ENCODE data around the gene DLX6. TPM values are rescaled to one million over a fixed set of nuclear protein-coding genes. Genes with fewer than 3 reads are reported as not detected.

DLX6 gene
- total RNA-seq, 1 experiment from 2014 or later, result not detected

- H3K27ac ChIP-seq (ENCODE audit: low read depth, low read length), result no peak overlapping the region
- no peak for DNase-seq (ENCODE audit: low read depth, low spot score)
- no peak overlapping the region for H3K4me2 ChIP-seq (ENCODE audit: low read length)
- intact Hi-C loops (cut with micrococcal nuclease), result no loop called here
- H3K9me3 ChIP-seq (ENCODE audit: control insufficient read depth in 1 of 2, insufficient read depth in 1 of 2, low read depth in 1 of 2, low read length in 2 of 2), result no peaks in the 10 kb centered on the region
- no peak overlapping the region for H3K9ac ChIP-seq (ENCODE audit: low read length)
- ChIA-PET CTCF (no interaction called here), POLR2A (no interaction called here), RAD21 (ENCODE audit: low non-redundant PET in 1 of 2, low total read pairs in 2 of 2, uncharacterized antibody in 2 of 2, unreplicated experiment in 2 of 2) (no interaction called here)
- H3K4me3 ChIP-seq (replicated peaks in 1 of 2; ENCODE audit: low read depth in 1 of 2, low read length in 2 of 2), result no peak overlapping the region
- H2AFZ ChIP-seq (ENCODE audit: low read depth, low read length, poor library complexity, severe bottlenecking), result no peak overlapping the region
- H4K20me1 ChIP-seq (ENCODE audit: insufficient read depth), result no peaks in the 10 kb centered on the region
- H3K4me1 ChIP-seq (ENCODE audit: control insufficient read depth in 1 of 2, insufficient read depth in 2 of 2, low read length in 2 of 2), result no peaks in the 10 kb centered on the region
- H3K27me3 ChIP-seq (ENCODE audit: insufficient read depth, low read length), result peaks cover 50% of the 10 kb centered on the region
- no peak for TF ChIP-seq YY1 (IDR thresholded peaks at IDR 0.05; ENCODE audit: extremely low read depth, insufficient replicate concordance, low read depth, low read length)
- no peak for TF ChIP-seq ATF3 (IDR thresholded peaks at IDR 0.05)
- TF ChIP-seq SP1 (IDR thresholded peaks at IDR 0.05; ENCODE audit: low read depth), result no peak
- no peak for TF ChIP-seq EZH2 (IDR thresholded peaks at IDR 0.05)
- TF ChIP-seq MAX (IDR thresholded peaks at IDR 0.05), result no peak
- TF ChIP-seq SRF (IDR thresholded peaks at IDR 0.05; ENCODE audit: low read depth), result no peak
- TF ChIP-seq CTCF (IDR thresholded peaks at IDR 0.05 in 2 of 3, conservative IDR thresholded peaks at IDR 0.05 in 1 of 3; ENCODE audit: borderline replicate concordance in 1 of 3, insufficient read depth in 1 of 3, low read depth in 2 of 3, low read length in 2 of 3), result no peak
- no peaks in the 10 kb centered on the region for H3K79me2 ChIP-seq (ENCODE audit: insufficient read depth, low read length)
- H3K9me2 ChIP-seq (ENCODE audit: insufficient read depth), result no peaks in the 10 kb centered on the region
- BruUV-seq (replicated peaks), result no TSS peak
- no peaks in the 10 kb centered on the region for H3K36me3 ChIP-seq (ENCODE audit: control insufficient read depth in 1 of 2, insufficient read depth in 2 of 2, low read length in 2 of 2)
- no peak for ATAC-seq
Measured at GRCh38 chr7:96979551-96980276, 25.6 kb upstream of the DLX6 start.
